Mesendoderm (in vitro differentiated cells): ENCODE measurements around the gene ARSG.
"Not testable (repeated sequence)": the region's sequence is repeated elsewhere in the genome, so short reads cannot be mapped to it uniquely, and the experiment has no call there.

Experiments
- DNase-seq: peaks from one replicate; pipeline ENCODE4 v3.0.0; 2013
- H2AK5ac ChIP-seq: 2 replicates; pipeline ENCODE4 v1.6.1; 2013; ENCODE audit warnings: low read length, inconsistent platforms
- H2BK120ac ChIP-seq: 2 replicates; pipeline ENCODE4 v1.6.1; 2013; ENCODE audit warnings: low read depth, mild to moderate bottlenecking, low read length, moderate library complexity, mixed read lengths
- H2BK15ac ChIP-seq: replicated peaks from 2 replicates; pipeline ENCODE4 v1.6.1; 2013; ENCODE audit warnings: low read depth, mild to moderate bottlenecking, moderate library complexity
- H2BK5ac ChIP-seq: 2 replicates; pipeline ENCODE4 v1.6.1; 2013; ENCODE audit warnings: low read length, inconsistent platforms
- H3K18ac ChIP-seq: 2 replicates; pipeline ENCODE4 v1.6.1; 2013; ENCODE audit warnings: mild to moderate bottlenecking, low read length, mixed read lengths
- H3K23ac ChIP-seq: one replicate; pipeline ENCODE4 v1.6.1; 2013; ENCODE audit warnings: low read length
- H3K27ac ChIP-seq: 2 replicates; pipeline ENCODE4 v1.5.1; 2013; ENCODE audit warnings: low read depth, mild to moderate bottlenecking, inconsistent platforms, low read length, moderate library complexity
- H3K27me3 ChIP-seq: 2 replicates; pipeline ENCODE4 v1.6.1; 2013; ENCODE audit warnings: low read length, control low read depth, mild to moderate bottlenecking, inconsistent platforms; ENCODE audit not compliant: insufficient read depth, poor library complexity
- H3K36me3 ChIP-seq: 2 replicates; pipeline ENCODE4 v1.6.1; 2013; ENCODE audit warnings: low read length, inconsistent platforms; ENCODE audit not compliant: control insufficient read depth, insufficient read depth
- H3K4ac ChIP-seq: one replicate; pipeline ENCODE4 v1.6.1; 2013; ENCODE audit warnings: low read depth, mild to moderate bottlenecking, low read length, moderate library complexity
- H3K4me1 ChIP-seq: 2 replicates; pipeline ENCODE4 v1.6.1; 2013; ENCODE audit warnings: low read depth, low read length, inconsistent platforms; ENCODE audit not compliant: control insufficient read depth
- H3K4me2 ChIP-seq: 2 replicates; pipeline ENCODE4 v1.6.1; 2013; ENCODE audit warnings: low read length
- H3K4me3 ChIP-seq: 2 replicates; pipeline ENCODE4 v1.5.1; 2013; ENCODE audit warnings: mild to moderate bottlenecking, low read length
- H3K56ac ChIP-seq: one replicate; pipeline ENCODE4 v1.6.1; 2013; ENCODE audit warnings: low read length
- H3K79me1 ChIP-seq: 2 replicates; pipeline ENCODE4 v1.6.1; 2013; ENCODE audit warnings: low read length, inconsistent platforms
- H3K79me2 ChIP-seq: 2 replicates; pipeline ENCODE4 v1.6.1; 2013; ENCODE audit warnings: mild to moderate bottlenecking, low read length; ENCODE audit not compliant: control insufficient read depth, insufficient read depth
- H3K9ac ChIP-seq: 2 replicates; pipeline ENCODE4 v1.6.1; 2013; ENCODE audit warnings: low read length, inconsistent platforms
- H4K5ac ChIP-seq: one replicate; pipeline ENCODE4 v1.6.1; 2013; ENCODE audit warnings: low read length
- H4K8ac ChIP-seq: one replicate; pipeline ENCODE4 v1.6.1; 2013; ENCODE audit warnings: low read depth, mild to moderate bottlenecking, control low read depth, low read length, moderate library complexity
- WGBS: extraction: QIAGEN DNeasy Blood & Tissue Kit; methylation state at CpG from one replicate; pipeline ENCODE4 v1.1.7; 2013; ENCODE audit warnings: low lambda C conversion rate, missing lambda C conversion rate; ENCODE audit not compliant: insufficient coverage; ENCODE audit errors: extremely low coverage; 5-methylcytosine and 5-hydroxymethylcytosine counted together

Gene ARSG

GRCh38 chr17:68265833-68266232 lies 25.5 kb upstream of the ARSG start:
- not testable (repeated sequence) for H3K56ac ChIP-seq, H3K4ac ChIP-seq, H2BK15ac ChIP-seq, H3K4me1 ChIP-seq, H3K36me3 ChIP-seq, H3K4me2 ChIP-seq, DNase-seq, H2BK120ac ChIP-seq, H3K27me3 ChIP-seq, H4K5ac ChIP-seq, H3K79me1 ChIP-seq, H3K4me3 ChIP-seq, H2AK5ac ChIP-seq, H2BK5ac ChIP-seq, H4K8ac ChIP-seq, H3K27ac ChIP-seq, H3K18ac ChIP-seq, H3K23ac ChIP-seq, H3K79me2 ChIP-seq, H3K9ac ChIP-seq
- no CpG with 5 or more reads among the region's 2 CpGs for WGBS

DNA sequence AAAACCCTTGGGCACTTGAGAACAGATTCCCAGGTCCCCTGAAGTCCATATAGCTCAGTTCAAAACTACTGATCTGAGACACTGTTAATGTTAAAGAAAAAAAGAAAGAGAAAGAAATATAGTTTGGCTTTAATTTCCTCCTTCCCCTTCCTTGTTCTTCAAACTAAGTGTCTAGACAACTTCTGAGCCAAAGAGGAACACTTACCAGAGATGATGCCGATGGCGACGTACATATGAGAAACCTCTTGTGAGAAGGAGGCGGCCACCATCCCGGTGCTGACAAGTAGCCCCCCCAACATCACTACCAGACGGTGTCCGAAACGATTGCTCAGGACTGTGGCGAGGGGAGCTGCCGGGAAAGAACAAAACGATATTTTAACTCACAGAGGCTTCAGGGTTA lies 17.6 kb upstream of the ARSG start:
- H3K4me1 ChIP-seq = no peaks in the 10 kb centered on the region
- no peaks in the 10 kb centered on the region for H3K79me2 ChIP-seq
- H3K36me3 ChIP-seq = no peaks in the 10 kb centered on the region
- H3K23ac ChIP-seq = no peak overlapping the region
- H3K56ac ChIP-seq = no peak overlapping the region
- H4K8ac ChIP-seq = no peak overlapping the region
- no peak overlapping the region for H2BK5ac ChIP-seq
- no peak overlapping the region for H3K4me2 ChIP-seq
- no peak overlapping the region for H3K9ac ChIP-seq
- H2AK5ac ChIP-seq = no peak overlapping the region
- no peak overlapping the region for H2BK120ac ChIP-seq
- no peak overlapping the region for H3K4me3 ChIP-seq
- H3K27ac ChIP-seq = no peak overlapping the region
- no peaks in the 10 kb centered on the region for H3K27me3 ChIP-seq
- no peak overlapping the region for H4K5ac ChIP-seq
- H2BK15ac ChIP-seq = no peak overlapping the region
- H3K79me1 ChIP-seq = no peaks in the 10 kb centered on the region
- no CpG with 5 or more reads among the region's 11 CpGs for WGBS
- no peak overlapping the region for H3K18ac ChIP-seq
- no peak overlapping the region for H3K4ac ChIP-seq
- no peak for DNase-seq

GRCh38 chr17:68276339-68276738 lies 15.0 kb upstream of the ARSG start:
- not testable (repeated sequence) for H3K79me1 ChIP-seq, H3K27ac ChIP-seq, H3K4me2 ChIP-seq, H3K18ac ChIP-seq, H2BK120ac ChIP-seq, H4K8ac ChIP-seq, H2BK15ac ChIP-seq, H3K4ac ChIP-seq, H3K23ac ChIP-seq, H3K36me3 ChIP-seq, H3K9ac ChIP-seq, H2AK5ac ChIP-seq, H3K4me3 ChIP-seq, H3K27me3 ChIP-seq, H3K4me1 ChIP-seq, DNase-seq, H3K79me2 ChIP-seq, H3K56ac ChIP-seq, H4K5ac ChIP-seq, H2BK5ac ChIP-seq
- WGBS = no CpG with 5 or more reads among the region's 3 CpGs

DNA sequence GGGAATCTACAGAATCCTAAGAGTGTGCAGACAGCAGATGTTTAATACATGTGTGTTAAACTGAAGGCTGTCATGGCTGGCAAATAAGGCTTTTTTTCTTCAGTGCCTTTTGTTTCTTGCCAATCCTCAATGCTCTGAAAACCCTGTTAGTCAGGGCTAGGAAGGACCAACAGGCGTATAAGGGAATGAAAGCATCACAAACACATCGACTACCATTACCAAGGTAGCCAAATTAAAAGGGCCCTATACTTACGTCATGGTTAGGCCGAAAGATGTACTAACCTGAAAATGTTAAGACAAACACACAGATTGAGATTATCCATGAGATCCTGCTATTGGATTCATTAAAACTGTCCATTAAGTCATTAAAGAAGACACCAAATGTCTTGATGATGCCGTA lies 13.5 kb upstream of the ARSG start:
- Histone ChIP-seq H3K79me1 (no peaks in the 10 kb centered on the region), H2BK15ac (no peak overlapping the region), H3K23ac (no peak overlapping the region), H3K18ac (no peak overlapping the region), H3K4me2 (no peak overlapping the region), H4K8ac (no peak overlapping the region), H3K9ac (no peak overlapping the region), H2BK5ac (no peak overlapping the region), H3K4me1 (no peaks in the 10 kb centered on the region), H3K56ac (no peak overlapping the region), H2BK120ac (no peak overlapping the region), H3K36me3 (no peaks in the 10 kb centered on the region), H3K4ac (no peak overlapping the region), H3K27me3 (no peaks in the 10 kb centered on the region), H3K4me3 (no peak overlapping the region), H2AK5ac (no peak overlapping the region), H3K27ac (no peak overlapping the region), H3K79me2 (no peaks in the 10 kb centered on the region), H4K5ac (no peak overlapping the region)
- WGBS = no CpG with 5 or more reads among the region's 5 CpGs
- DNase-seq = peak; percentile 13

DNA sequence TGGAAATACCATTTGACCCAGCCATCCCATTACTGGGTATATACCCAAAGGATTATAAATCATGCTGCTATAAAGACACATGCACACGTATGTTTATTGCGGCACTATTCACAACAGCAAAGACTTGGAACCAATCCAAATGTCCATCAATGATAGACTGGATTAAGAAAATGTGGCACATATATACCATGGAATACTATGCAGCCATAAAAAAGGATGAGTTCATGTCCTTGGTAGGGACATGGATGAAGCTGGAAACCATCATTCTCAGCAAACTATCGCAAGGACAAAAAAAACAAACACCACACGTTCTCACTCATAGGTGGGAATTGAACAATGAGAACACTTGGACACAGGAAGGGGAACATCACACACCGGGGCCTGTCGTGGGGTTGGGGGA lies 9.3 kb upstream of the ARSG start:
- DNase-seq, H3K9ac ChIP-seq, H3K56ac ChIP-seq, H4K8ac ChIP-seq, H2BK120ac ChIP-seq, H3K79me1 ChIP-seq, H3K4me1 ChIP-seq, H4K5ac ChIP-seq, H3K4me3 ChIP-seq, H3K79me2 ChIP-seq, H3K23ac ChIP-seq, H3K36me3 ChIP-seq, H3K4ac ChIP-seq, H2AK5ac ChIP-seq, H2BK15ac ChIP-seq, H3K18ac ChIP-seq, H3K27ac ChIP-seq, H2BK5ac ChIP-seq, H3K4me2 ChIP-seq, H3K27me3 ChIP-seq: not testable (repeated sequence)
- no CpG with 5 or more reads among the region's 6 CpGs for WGBS

GRCh38 chr17:68288375-68288774 lies 2.9 kb upstream of the ARSG start:
- Histone ChIP-seq H3K27me3 (peaks cover 9% of the 10 kb centered on the region), H3K79me2 (no peaks in the 10 kb centered on the region), H3K79me1 (no peaks in the 10 kb centered on the region), H3K23ac (no peak overlapping the region), H2BK5ac (no peak overlapping the region), H3K18ac (no peak overlapping the region), H4K5ac (no peak overlapping the region), H3K4me1 (no peaks in the 10 kb centered on the region), H3K36me3 (no peaks in the 10 kb centered on the region), H4K8ac (no peak overlapping the region), H3K27ac (no peak overlapping the region), H3K4me2 (no peak overlapping the region), H2BK120ac (no peak overlapping the region), H3K4me3 (no peak overlapping the region), H3K9ac (no peak overlapping the region), H2BK15ac (no peak overlapping the region), H3K4ac (no peak overlapping the region), H3K56ac (no peak overlapping the region), H2AK5ac (no peak overlapping the region)
- no CpG with 5 or more reads among the region's 5 CpGs for WGBS
- peak; percentile 8 for DNase-seq
